ENCODE data around the gene EPG5.
"Not testable (repeated sequence)": the region's sequence is repeated elsewhere in the genome, so short reads cannot be mapped to it uniquely, and the experiment has no call there.

EPG5 gene

DNA sequence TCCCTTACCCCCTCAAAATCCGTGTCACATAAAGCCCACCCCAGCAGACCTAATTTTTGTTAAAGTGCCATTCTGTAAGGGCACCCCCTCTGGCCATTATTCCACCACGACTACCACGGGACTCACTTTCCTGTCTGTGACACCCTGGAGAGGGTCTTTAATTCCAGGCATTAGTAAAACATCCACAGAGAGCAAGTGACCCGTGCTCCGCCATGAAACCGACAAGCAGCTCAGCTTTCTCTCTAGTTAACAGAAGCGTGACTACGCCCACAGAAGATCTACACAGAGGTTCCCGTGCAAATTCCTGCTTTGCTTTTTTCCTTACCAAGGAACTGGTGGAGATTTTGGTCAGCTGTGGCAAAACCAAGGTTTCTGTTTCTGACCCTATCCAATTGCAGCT is 137.3 kb downstream of the EPG5 start:
- no peak for DNase-seq (ENCODE audit: extremely low read depth, insufficient read length)
- TF ChIP-seq, protein P1, sequence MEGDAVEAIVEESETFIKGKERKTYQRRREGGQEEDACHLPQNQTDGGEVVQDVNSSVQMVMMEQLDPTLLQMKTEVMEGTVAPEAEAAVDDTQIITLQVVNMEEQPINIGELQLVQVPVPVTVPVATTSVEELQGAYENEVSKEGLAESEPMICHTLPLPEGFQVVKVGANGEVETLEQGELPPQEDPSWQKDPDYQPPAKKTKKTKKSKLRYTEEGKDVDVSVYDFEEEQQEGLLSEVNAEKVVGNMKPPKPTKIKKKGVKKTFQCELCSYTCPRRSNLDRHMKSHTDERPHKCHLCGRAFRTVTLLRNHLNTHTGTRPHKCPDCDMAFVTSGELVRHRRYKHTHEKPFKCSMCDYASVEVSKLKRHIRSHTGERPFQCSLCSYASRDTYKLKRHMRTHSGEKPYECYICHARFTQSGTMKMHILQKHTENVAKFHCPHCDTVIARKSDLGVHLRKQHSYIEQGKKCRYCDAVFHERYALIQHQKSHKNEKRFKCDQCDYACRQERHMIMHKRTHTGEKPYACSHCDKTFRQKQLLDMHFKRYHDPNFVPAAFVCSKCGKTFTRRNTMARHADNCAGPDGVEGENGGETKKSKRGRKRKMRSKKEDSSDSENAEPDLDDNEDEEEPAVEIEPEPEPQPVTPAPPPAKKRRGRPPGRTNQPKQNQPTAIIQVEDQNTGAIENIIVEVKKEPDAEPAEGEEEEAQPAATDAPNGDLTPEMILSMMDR (IDR thresholded peaks at IDR 0.05; ENCODE audit: insufficient read depth, low read length, poor library complexity, severe bottlenecking): no peak
- Histone ChIP-seq H3K27me3 (replicated peaks; ENCODE audit: control insufficient read depth, insufficient read depth, low read length) (no peaks in the 10 kb centered on the region), H3K4me3 (replicated peaks; ENCODE audit: low read depth, low read length) (no peak overlapping the region), H3K36me3 (ENCODE audit: control insufficient read depth, insufficient read depth, low read length) (no peaks in the 10 kb centered on the region)

DNA sequence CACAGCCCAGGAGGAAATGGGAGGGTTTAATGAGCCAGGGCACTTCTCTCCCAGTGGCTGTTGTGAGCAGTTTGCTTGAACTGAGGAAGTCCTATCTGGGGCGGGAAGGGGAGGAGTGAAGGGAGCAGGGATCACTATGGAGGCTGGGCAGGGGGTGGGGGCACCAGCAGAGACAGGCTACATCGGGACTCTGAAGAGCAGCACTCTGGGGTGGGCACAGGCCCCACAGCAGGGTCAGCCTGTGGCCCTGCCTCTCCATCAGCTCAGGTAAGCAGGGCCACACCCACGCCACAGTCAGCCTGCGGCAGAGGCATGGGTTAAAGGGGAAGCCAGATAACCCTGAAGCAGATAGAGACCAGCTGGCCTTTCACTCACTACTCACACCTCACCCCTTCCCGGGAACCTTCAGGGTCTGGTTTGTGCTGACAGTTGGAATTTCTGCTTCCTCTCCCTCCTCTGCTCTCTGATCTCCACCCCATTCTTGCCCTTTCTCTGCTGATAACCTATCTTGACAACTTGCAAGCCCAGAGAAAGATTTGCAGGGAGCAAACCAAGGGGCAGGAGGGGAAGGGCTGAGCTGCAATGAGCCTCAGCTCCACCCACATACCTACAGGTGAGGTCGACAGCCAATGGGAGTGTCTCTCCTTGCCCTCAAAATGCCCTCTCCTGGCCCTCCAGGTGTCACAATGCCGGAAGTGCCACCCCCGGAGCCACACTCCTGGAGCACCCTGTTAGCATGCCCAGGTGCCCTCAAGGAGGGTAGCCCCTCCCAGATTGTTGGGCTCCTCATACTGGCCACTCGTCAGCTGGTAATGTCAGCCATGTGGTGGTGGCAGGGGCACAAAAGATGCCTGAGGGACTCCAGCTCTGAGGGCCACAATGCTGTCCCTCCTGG is 138.0 kb downstream of the EPG5 start:
- Histone ChIP-seq H3K27me3 (replicated peaks; ENCODE audit: control insufficient read depth, insufficient read depth, low read length) (no peaks in the 10 kb centered on the region), H3K4me3 (replicated peaks; ENCODE audit: low read depth, low read length) (no peak overlapping the region), H3K36me3 (ENCODE audit: control insufficient read depth, insufficient read depth, low read length) (no peaks in the 10 kb centered on the region)
- TF ChIP-seq, protein P1 (IDR thresholded peaks at IDR 0.05; ENCODE audit: insufficient read depth, low read length, poor library complexity, severe bottlenecking): no peak
- no peak for DNase-seq (ENCODE audit: extremely low read depth, insufficient read length)

DNA sequence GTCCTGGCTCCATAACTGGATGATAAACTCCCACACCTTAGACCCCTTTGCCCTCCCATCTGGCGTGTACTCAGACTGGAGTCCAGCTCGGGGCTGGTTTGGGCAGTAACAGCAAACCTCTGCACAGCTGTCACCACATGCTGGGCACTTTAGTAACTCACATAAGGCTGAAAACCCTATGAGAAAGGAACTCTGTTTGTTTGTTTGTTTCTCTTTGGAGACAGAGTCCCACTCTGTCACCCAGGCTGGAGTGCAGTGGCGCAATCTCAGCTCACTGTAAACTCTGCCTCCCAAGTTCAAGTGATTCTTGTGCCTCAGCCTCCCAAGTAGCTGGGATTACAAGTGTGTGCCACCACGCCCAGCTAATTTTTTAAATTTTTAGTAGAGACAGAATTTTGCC is 140.4 kb downstream of the EPG5 start:
- not testable (repeated sequence) for H3K27me3 ChIP-seq (replicated peaks; ENCODE audit: control insufficient read depth, insufficient read depth, low read length); H3K36me3 ChIP-seq (ENCODE audit: control insufficient read depth, insufficient read depth, low read length); DNase-seq (ENCODE audit: extremely low read depth, insufficient read length); H3K4me3 ChIP-seq (replicated peaks; ENCODE audit: low read depth, low read length)

DNA sequence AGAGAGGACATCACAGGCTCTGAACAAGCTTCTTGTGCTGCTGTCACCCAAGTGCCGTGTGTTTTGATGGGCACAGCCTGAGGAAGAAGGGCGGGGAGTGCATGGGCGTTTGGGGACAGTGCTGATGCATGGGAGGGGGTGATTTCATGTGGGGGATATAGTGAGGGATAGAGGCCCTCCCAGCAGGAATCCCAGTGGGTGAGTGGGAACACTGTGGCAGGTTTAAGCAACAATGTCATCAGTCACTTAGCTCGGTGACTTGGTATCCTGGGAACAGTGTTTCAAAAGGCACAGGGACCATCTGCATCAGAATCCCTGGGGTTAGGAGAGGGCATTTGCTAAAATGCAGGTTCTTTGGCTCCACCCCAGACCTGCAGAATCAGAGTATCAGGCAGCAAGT is 141.0 kb downstream of the EPG5 start:
- no peaks in the 10 kb centered on the region for H3K27me3 ChIP-seq (replicated peaks; ENCODE audit: control insufficient read depth, insufficient read depth, low read length)

DNA sequence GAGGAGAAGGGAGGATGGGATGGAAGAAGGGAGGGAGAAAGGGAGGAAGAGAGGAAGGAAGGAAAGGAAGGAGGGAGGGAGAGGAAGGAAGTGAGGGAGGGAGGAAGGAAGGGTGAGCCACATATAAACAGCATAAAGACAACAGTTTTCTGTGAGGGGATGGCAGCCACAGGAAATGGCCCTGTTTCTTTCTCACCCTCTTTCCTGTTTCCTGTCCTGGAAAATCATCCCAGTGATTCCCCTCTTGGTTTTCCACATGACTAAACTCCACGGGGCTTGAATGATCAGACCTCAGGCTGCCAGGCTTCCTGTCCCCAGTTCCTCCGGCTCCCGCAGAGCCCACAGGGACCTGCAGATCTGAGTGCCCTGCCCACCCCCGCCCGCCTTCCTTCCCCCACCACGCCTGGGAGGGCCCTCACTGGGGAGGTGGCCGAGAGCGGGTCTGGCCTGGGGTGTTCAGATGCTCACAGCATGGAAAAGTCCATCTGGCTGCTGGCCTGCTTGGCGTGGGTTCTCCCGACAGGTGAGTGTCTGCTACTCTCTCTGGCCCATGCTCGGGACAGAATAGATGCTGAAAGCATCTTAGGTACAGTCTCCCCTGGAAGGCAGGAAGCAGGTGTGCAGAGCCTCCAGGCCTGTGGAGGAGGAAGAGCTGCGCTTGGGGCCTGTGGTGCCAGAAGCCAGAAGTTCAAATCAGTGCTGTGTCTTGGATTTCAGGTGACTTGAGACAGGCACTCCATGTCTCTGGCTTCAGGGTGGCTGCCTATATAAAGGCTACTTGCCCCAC is 141.7 kb downstream of the EPG5 start, which contains the start of gene SIGLEC15:
Gene SIGLEC15 (plus strand): TSS at position 418 of the 787 bp plus-strand sequence. CDS start 54 bp downstream, at position 472.
- TF ChIP-seq, protein P1 (IDR thresholded peaks at IDR 0.05; ENCODE audit: insufficient read depth, low read length, poor library complexity, severe bottlenecking): no peak
- Histone ChIP-seq H3K27me3 (replicated peaks; ENCODE audit: control insufficient read depth, insufficient read depth, low read length) (no peaks in the 10 kb centered on the region), H3K4me3 (replicated peaks; ENCODE audit: low read depth, low read length) (no peak within 1 kb of the TSS), H3K36me3 (ENCODE audit: control insufficient read depth, insufficient read depth, low read length) (no peaks in the 10 kb centered on the region)
- DNase-seq (ENCODE audit: extremely low read depth, insufficient read length): no peak

More for the DNA sequence above, 141.0 kb downstream of the EPG5 start:
- DNase-seq (ENCODE audit: extremely low read depth, insufficient read length): no peak
- TF ChIP-seq, protein P1 (IDR thresholded peaks at IDR 0.05; ENCODE audit: insufficient read depth, low read length, poor library complexity, severe bottlenecking): no peak
- Histone ChIP-seq H3K36me3 (ENCODE audit: control insufficient read depth, insufficient read depth, low read length) (no peaks in the 10 kb centered on the region), H3K4me3 (replicated peaks; ENCODE audit: low read depth, low read length) (no peak overlapping the region)

DNA sequence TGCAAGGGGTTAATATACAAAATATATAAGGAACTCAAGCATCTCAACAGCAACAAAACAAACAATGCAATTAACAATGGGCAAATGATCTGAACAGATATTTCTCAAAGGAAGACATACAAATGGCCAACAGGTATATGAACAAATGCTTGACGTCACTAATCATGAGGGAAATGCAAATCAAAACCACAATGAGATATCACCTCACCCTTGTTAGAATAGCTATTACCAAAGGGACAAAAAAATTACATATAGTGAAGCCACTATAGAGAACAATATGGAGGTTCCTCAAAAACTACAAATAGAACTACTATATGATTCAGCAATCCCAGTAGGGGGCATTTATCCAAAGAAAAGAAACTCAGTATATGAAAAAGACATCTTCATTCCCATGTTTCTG is 145.4 kb downstream of the EPG5 start:
- no peak for DNase-seq (ENCODE audit: extremely low read depth, insufficient read length)
- Histone ChIP-seq H3K4me3 (replicated peaks; ENCODE audit: low read depth, low read length) (no peak overlapping the region), H3K36me3 (ENCODE audit: control insufficient read depth, insufficient read depth, low read length) (no peaks in the 10 kb centered on the region), H3K27me3 (replicated peaks; ENCODE audit: control insufficient read depth, insufficient read depth, low read length) (no peaks in the 10 kb centered on the region)
- TF ChIP-seq, protein P1 (IDR thresholded peaks at IDR 0.05; ENCODE audit: insufficient read depth, low read length, poor library complexity, severe bottlenecking): no peak
